Measurements from ENCODE around the gene RBMS3. TPM values are rescaled to one million over a fixed set of nuclear protein-coding genes. Genes with fewer than 3 reads are reported as not detected.
"Not testable (repeated sequence)": the region's sequence is repeated elsewhere in the genome, so short reads cannot be mapped to it uniquely, and the experiment has no call there.

The RBMS3 gene
- total RNA-seq, 1 experiment from 2014 or later = not detected

DNA sequence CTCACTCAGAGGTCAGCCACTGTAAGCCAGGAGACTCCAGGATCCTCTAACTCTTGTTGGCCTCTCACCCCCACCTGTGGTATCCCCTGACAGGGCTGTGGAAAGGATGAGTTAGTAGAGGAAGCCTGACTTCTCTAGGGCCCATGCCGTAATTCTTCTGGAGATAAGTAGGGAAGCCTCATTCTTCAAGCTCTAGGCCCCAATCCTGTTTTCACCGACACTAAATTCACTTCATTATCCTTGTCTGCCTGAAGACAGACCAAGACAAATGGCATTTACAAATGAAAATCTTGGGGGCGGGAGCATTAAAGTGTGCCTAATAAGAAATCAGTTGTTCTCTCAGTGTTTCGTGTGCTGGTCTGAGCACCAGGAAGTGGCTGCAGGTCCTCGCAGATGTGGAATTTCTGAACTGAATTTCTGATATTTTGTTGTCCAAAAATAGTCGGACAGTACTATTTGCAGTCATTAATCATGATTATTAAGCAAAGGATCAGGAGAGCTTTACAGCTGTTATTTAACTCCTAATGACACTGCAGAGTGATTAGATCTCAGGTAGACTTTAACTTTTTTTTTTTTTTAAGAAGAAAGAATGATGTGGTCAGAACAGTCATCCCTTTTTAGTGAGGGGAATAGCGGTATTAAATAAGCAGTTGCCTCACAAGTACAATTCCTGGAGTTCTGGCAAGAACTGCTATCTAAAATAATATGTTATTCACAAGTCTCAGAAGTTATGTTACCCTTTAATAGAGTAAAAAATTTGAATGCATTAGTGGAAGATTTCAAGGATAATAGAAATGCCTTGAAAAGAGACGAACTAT, 58.4 kb downstream of the RBMS3 start:
- no peak for DNase-seq (ENCODE audit: low spot score)

DNA sequence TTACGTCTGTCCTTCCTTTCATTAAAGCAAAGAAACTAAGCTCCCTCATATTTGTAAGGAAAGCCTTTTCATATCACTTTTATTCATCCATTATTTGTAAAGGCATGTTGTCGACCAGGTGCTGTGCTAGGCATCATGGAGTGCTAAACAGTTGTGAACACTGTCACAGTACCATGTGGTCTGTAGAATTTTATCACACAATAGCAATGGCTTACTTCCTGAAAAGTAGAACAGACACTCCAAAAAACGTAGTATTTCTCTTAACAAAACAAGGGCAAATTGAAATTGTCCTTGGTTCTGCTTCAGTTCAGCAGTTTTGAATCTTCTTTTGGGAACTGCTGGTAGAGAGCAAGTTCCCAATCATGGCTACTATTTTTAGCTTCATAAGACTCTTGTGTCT, 63.3 kb downstream of the RBMS3 start:
- DNase-seq (ENCODE audit: low spot score) = no peak

- no peak for DNase-seq (ENCODE audit: low spot score)
Measured at GRCh38 chr3:29344935-29345334, 64.1 kb downstream of the RBMS3 start.

DNA sequence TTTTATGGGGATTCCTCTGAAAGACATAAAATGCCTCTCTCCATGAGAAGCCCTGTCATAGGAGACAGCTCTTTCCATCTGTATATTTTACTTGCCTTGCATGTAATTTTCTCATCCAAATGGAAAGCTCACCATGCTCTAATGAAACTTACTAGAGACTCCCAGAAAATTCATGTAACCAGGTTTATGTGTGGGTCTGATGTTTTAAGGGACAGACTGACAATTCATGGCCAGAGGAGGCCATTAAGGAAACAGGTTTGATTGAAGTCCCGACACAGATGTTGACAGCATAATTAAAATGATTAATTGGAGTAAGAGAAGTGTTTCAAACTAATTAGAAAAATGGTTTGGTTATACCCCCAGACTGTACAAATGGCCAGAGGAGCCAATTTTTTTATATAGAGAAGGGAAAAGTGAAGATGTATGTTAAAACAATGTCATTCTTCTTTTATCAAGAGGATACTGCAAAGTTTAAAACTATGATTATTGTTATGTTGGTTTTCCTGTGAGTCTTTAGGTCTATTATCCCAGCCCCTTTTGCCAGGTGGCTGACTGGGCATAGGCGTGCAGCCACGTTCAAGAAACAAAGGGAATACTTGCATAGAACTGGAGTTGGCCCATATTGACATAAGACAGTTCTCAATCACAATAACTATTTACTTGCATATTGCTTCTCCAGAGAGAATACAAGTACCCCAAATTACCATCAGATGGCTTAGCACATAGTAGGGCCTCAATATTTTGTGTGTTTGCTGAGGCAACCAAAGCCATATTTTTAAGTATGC, 64.8 kb downstream of the RBMS3 start:
- DNase-seq (ENCODE audit: low spot score) = no peak

GRCh38 chr3:29346828-29347227, 66.0 kb downstream of the RBMS3 start:
- no peak for DNase-seq (ENCODE audit: low spot score)

DNA sequence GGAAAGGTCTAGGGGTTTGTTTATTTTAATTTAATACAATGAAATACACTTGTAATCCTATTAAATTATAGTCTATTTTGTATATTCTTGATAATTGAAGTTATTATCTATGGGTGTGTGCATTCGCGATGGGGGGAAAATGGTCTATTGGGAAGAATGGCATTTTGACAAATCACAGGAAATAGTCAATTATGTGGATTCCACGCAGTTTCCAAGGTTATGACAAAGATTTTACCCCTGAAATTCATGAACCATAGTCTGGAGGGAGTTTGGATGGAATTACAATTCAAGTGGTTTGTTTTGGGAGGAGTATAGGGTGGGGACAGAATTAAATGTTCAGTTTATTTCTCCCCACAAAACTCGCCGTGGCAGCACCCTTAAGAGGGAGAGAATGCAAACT, 66.5 kb downstream of the RBMS3 start:
- no peak for DNase-seq (ENCODE audit: low spot score)

DNA sequence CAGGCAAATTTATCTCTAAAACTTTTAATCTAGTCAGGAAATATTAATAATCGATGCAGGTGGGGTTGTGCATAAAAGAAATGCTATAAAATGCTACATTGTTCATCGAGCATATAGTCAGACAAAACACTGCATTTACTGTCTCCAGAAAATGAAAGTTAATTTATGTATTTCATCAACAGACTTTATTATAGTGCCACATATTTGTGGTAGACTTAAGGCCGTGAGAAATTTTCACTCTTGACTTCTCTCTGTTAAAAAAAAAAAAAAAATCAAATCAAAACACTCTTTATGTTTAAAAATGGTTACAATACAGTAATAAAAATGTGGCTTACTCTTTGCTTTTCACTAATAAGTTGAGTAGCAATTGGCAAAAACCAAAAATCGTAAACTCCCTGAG, 67.4 kb downstream of the RBMS3 start:
- DNase-seq (ENCODE audit: low spot score) = no peak

DNA sequence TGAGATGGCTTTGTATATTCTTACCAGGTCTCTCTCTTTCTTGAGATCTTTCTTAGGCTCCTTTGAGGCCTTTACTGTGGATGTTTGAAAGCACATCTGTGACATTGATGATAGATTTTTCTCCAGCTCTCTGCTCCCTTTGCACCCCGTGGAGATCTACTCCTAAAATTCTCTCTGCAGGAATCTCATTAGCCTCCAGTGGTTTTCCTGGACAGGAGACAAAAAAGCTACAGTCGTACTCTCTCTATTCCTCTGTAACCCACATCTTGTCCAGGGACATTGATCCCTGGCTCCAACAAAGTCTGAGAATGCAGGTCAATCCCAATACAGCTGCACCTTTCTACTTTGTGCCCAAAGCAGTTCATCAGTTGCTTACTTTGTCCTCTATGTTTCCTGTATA, 68.2 kb downstream of the RBMS3 start:
- no peak for DNase-seq (ENCODE audit: low spot score)

DNA sequence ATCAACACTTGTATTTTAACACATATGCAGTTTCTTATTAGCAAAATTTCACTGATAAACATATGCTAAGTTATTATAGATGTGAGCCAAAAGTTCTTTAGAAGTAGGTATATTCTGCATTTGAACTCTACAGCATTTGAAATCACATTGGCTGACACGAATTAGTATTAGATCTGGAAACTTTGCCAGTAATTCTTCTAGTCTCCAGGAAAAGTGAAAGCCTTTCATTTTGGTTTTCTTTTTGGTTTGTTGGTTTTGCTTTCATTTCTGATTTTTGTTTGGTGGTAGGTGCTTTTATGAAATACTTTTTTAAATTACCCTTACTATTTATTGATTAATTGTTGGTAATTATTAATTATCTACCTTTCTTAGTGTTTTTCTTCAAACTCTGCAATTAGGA, 72.9 kb downstream of the RBMS3 start:
- no peak for DNase-seq (ENCODE audit: low spot score)

- no peak for DNase-seq (ENCODE audit: low spot score)
Measured at GRCh38 chr3:29354894-29355293, 74.0 kb downstream of the RBMS3 start.

- no peak for DNase-seq (ENCODE audit: low spot score)
Measured at GRCh38 chr3:29356062-29356461, 75.2 kb downstream of the RBMS3 start.

DNA sequence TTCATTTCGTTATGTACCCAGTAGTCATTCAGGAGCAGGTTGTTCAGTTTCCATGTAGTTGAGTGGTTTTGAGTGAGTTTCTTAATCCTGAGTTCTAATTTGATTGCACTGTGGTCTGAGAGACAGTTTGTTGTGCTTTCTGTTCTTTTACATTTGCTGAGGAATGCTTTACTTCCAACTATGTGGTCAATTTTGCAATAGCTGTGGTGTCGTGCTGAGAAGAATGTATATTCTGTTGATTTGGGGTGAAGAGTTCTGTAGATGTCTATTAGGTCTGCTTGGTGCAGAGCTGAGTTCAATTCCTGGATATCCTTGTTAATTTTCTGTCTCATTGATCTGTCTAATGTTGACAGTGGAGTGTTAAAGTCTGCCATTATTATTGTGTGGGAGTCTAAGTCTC, 79.4 kb downstream of the RBMS3 start:
- DNase-seq (ENCODE audit: low spot score) = not testable (repeated sequence)

- no peak for DNase-seq (ENCODE audit: low spot score)
Measured at GRCh38 chr3:29363110-29363509, 82.2 kb downstream of the RBMS3 start.

DNA sequence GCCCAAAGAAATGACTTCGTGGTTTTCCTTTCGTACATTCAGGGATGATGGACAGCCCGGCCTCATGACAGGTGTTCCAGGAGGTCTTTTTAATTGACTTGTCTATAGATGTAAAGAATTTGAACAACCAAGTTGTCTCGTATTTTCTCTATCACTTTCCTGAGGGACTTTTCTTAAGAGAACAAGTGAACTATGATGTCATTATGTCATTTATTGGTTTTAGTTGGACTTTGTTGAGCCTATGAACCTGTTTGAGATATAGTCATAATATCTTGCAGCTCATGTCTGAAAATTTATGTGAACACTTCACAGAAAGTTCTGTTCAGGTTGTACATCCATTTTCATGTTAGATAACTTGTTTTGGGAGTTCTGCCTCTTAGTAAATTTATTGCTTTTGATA, 89.2 kb downstream of the RBMS3 start:
- no peak for DNase-seq (ENCODE audit: low spot score)

- no peak for DNase-seq (ENCODE audit: low spot score)
Measured at GRCh38 chr3:29370476-29371420, 89.9 kb downstream of the RBMS3 start.

- no peak for DNase-seq (ENCODE audit: low spot score)
Measured at GRCh38 chr3:29373131-29373680, 92.3 kb downstream of the RBMS3 start.

DNA sequence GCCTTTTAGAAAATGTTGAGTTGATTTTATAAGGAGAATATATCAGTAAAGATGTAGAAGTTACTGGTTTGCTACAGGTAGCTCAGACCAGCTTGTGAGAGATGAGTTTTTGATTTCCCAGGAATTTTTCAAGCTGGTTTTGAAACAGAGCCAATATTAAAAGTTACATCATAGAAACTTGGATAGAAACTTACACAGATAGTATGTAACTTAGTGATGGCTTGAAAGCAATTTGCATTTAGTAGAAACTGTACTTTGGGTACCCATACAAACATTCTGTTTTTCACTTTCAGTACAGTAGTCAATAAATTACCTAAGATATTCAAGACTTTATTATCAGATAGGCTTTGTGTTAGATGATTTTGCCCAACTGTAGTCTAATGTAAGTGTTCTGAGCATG, 93.4 kb downstream of the RBMS3 start:
- no peak for DNase-seq (ENCODE audit: low spot score)

- no peak for DNase-seq (ENCODE audit: low spot score)
Measured at GRCh38 chr3:29379097-29379496, 98.2 kb downstream of the RBMS3 start.

DNA sequence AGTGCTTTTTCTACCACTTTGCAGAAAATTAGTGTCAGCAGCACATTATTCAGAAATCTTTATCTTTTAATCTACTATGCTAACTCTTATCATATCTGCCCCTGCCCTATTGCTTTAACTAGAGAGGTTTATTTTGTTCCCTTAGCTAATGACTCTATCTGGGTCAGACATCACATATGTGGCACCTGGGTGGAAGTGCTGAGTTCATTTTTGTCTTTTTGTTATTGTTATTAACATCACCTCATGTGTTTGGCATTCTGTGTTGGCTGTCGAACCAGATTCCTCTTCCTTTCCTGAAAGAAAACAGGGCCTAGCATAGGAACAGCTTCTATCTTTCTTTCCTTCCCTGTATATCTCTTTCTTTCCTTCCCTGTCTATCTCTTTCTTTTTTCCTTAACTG, 100.7 kb downstream of the RBMS3 start:
- DNase-seq (ENCODE audit: low spot score) = no peak

GRCh38 chr3:29382409-29382808, 101.5 kb downstream of the RBMS3 start:
- DNase-seq (ENCODE audit: low spot score) = no peak

GRCh38 chr3:29382845-29383244, 102.0 kb downstream of the RBMS3 start:
- DNase-seq (ENCODE audit: low spot score) = no peak

GRCh38 chr3:29384640-29385039, 103.8 kb downstream of the RBMS3 start:
- no peak for DNase-seq (ENCODE audit: low spot score)
